ENCODE data around the gene PERM1.
"Not testable (repeated sequence)": the region's sequence is repeated elsewhere in the genome, so short reads cannot be mapped to it uniquely, and the experiment has no call there.

The PERM1 gene

GRCh38 chr1:998995-999724 lies 17.3 kb upstream of the PERM1 start:
- ATAC-seq (replicated peaks) = peak; percentile 26
- Mint-ChIP-seq H3K9me3 (no peaks in the 10 kb centered on the region), H3K27me3 (peaks cover 38 to 68% of the 10 kb centered on the region in 2 donors), H3K27ac (no peak overlapping the region), H3K4me1 (ENCODE audit: low read depth in 2 of 2) (peaks cover 9 to 10% of the 10 kb centered on the region in 2 donors), H3K36me3 (ENCODE audit: insufficient read depth) (peaks cover 30% of the 10 kb centered on the region), H3K4me3 (peak overlapping the region; percentile 27 to 31)
- peak in 1 of 3 experiments; percentile 40 for DNase-seq

GRCh38 chr1:998745-998994 lies 16.8 kb upstream of the PERM1 start:
- H3K27me3 Mint-ChIP-seq = peaks cover 37 to 66% of the 10 kb centered on the region in 2 donors
- H3K36me3 Mint-ChIP-seq (ENCODE audit: insufficient read depth) = peaks cover 30% of the 10 kb centered on the region
- H3K4me1 Mint-ChIP-seq (ENCODE audit: low read depth in 2 of 2) = peaks cover 9 to 10% of the 10 kb centered on the region in 2 donors
- H3K27ac Mint-ChIP-seq = no peak overlapping the region
- DNase-seq (no peak), ATAC-seq (replicated peaks) (no peak)
- peak overlapping the region; percentile 22 to 36 for H3K4me3 Mint-ChIP-seq
- H3K9me3 Mint-ChIP-seq = no peaks in the 10 kb centered on the region

- Mint-ChIP-seq H3K27me3 (peaks cover 33 to 66% of the 10 kb centered on the region in 2 donors), H3K4me3 (peak overlapping the region; percentile 22 to 36), H3K27ac (no peak overlapping the region), H3K4me1 (ENCODE audit: low read depth in 2 of 2) (peaks cover 9 to 10% of the 10 kb centered on the region in 2 donors), H3K36me3 (ENCODE audit: insufficient read depth) (peaks cover 30% of the 10 kb centered on the region), H3K9me3 (no peaks in the 10 kb centered on the region)
- DNase-seq (no peak), ATAC-seq (replicated peaks) (no peak)
Measured at GRCh38 chr1:997993-998744, 16.3 kb upstream of the PERM1 start.

GRCh38 chr1:997713-997992 lies 15.8 kb upstream of the PERM1 start:
- H3K27me3 Mint-ChIP-seq = peaks cover 33 to 66% of the 10 kb centered on the region in 2 donors

GRCh38 chr1:996851-997712 lies 15.2 kb upstream of the PERM1 start:
- no peak for ATAC-seq (replicated peaks)
- no peak overlapping the region for H3K27ac Mint-ChIP-seq

More at GRCh38 chr1:997713-997992, 15.8 kb upstream of the PERM1 start:
- ATAC-seq (replicated peaks) (no peak), DNase-seq (no peak)
- Mint-ChIP-seq H3K4me1 (ENCODE audit: low read depth in 2 of 2) (peaks cover 9 to 10% of the 10 kb centered on the region in 2 donors), H3K9me3 (no peaks in the 10 kb centered on the region), H3K27ac (no peak overlapping the region), H3K36me3 (ENCODE audit: insufficient read depth) (peaks cover 30% of the 10 kb centered on the region), H3K4me3 (peak overlapping the region; percentile 8 to 53)

GRCh38 chr1:995665-996633 lies 14.1 kb upstream of the PERM1 start:
- Mint-ChIP-seq H3K27ac (no peak overlapping the region), H3K27me3 (peaks cover 49 to 71% of the 10 kb centered on the region in 2 donors)
- no peak for DNase-seq

More at GRCh38 chr1:996851-997712, 15.2 kb upstream of the PERM1 start:
- H3K4me3 Mint-ChIP-seq = peak overlapping the region; percentile 8 to 53
- DNase-seq = no peak
- H3K36me3 Mint-ChIP-seq (ENCODE audit: insufficient read depth) = peaks cover 30% of the 10 kb centered on the region
- H3K9me3 Mint-ChIP-seq = no peaks in the 10 kb centered on the region
- H3K27me3 Mint-ChIP-seq = peaks cover 39 to 66% of the 10 kb centered on the region in 2 donors
- peaks cover 9 to 10% of the 10 kb centered on the region in 2 donors for H3K4me1 Mint-ChIP-seq (ENCODE audit: low read depth in 2 of 2)

GRCh38 chr1:994546-994945 lies 12.7 kb upstream of the PERM1 start:
- not testable (repeated sequence) for DNase-seq; H3K4me3 Mint-ChIP-seq; H3K9me3 Mint-ChIP-seq; ATAC-seq (replicated peaks); H3K4me1 Mint-ChIP-seq (ENCODE audit: low read depth in 2 of 2); H3K27ac Mint-ChIP-seq
- Mint-ChIP-seq H3K36me3 (ENCODE audit: insufficient read depth) (peaks cover 20% of the 10 kb centered on the region), H3K27me3 (peaks cover 54 to 74% of the 10 kb centered on the region in 2 donors)

More at GRCh38 chr1:995665-996633, 14.1 kb upstream of the PERM1 start:
- ATAC-seq (replicated peaks) = peak; percentile 23
- peaks cover 7 to 11% of the 10 kb centered on the region in 2 donors for H3K4me1 Mint-ChIP-seq (ENCODE audit: low read depth in 2 of 2)
- peak overlapping the region; percentile 45 to 49 for H3K4me3 Mint-ChIP-seq
- peaks cover 0 to 2% of the 10 kb centered on the region in 2 donors for H3K9me3 Mint-ChIP-seq
- peaks cover 27% of the 10 kb centered on the region for H3K36me3 Mint-ChIP-seq (ENCODE audit: insufficient read depth)

GRCh38 chr1:993379-993995 lies 11.6 kb upstream of the PERM1 start:
- Mint-ChIP-seq H3K9me3 (peaks cover 0 to 2% of the 10 kb centered on the region in 2 donors), H3K4me3 (no peak overlapping the region), H3K36me3 (ENCODE audit: insufficient read depth) (peaks cover 19% of the 10 kb centered on the region), H3K27me3 (peaks cover 64 to 85% of the 10 kb centered on the region in 2 donors), H3K27ac (no peak overlapping the region), H3K4me1 (ENCODE audit: low read depth in 2 of 2) (peaks cover 4 to 8% of the 10 kb centered on the region in 2 donors)
- ATAC-seq (replicated peaks) = no peak
- DNase-seq = no peak

GRCh38 chr1:992362-992761 lies 10.5 kb upstream of the PERM1 start:
- Mint-ChIP-seq H3K4me1 (ENCODE audit: low read depth in 2 of 2) (peaks cover 4 to 8% of the 10 kb centered on the region in 2 donors), H3K4me3 (no peak overlapping the region), H3K27me3 (peaks cover 71 to 84% of the 10 kb centered on the region in 2 donors), H3K27ac (no peak overlapping the region), H3K9me3 (peaks cover 0 to 2% of the 10 kb centered on the region in 2 donors), H3K36me3 (ENCODE audit: insufficient read depth) (peaks cover 12% of the 10 kb centered on the region)
- ATAC-seq (replicated peaks) (no peak), DNase-seq (no peak)

GRCh38 chr1:991895-992294 lies 10.0 kb upstream of the PERM1 start:
- Mint-ChIP-seq H3K36me3 (ENCODE audit: insufficient read depth) (peaks cover 8% of the 10 kb centered on the region), H3K27me3 (peaks cover 67 to 79% of the 10 kb centered on the region in 2 donors), H3K4me3 (no peak overlapping the region), H3K9me3 (peaks cover 0 to 2% of the 10 kb centered on the region in 2 donors), H3K4me1 (ENCODE audit: low read depth in 2 of 2) (peaks cover 4 to 6% of the 10 kb centered on the region in 2 donors), H3K27ac (no peak overlapping the region)
- DNase-seq = no peak
- ATAC-seq (replicated peaks) = no peak

GRCh38 chr1:991275-991674 lies 9.4 kb upstream of the PERM1 start:
- H3K4me3 Mint-ChIP-seq; DNase-seq; H3K36me3 Mint-ChIP-seq (ENCODE audit: insufficient read depth); ATAC-seq (replicated peaks); H3K4me1 Mint-ChIP-seq (ENCODE audit: low read depth in 2 of 2); H3K27ac Mint-ChIP-seq; H3K9me3 Mint-ChIP-seq: not testable (repeated sequence)
- H3K27me3 Mint-ChIP-seq = peaks cover 67 to 78% of the 10 kb centered on the region in 2 donors

GRCh38 chr1:988061-988460 lies 6.2 kb upstream of the PERM1 start:
- not testable (repeated sequence) for DNase-seq; H3K9me3 Mint-ChIP-seq; H3K4me3 Mint-ChIP-seq; H3K27ac Mint-ChIP-seq; H3K4me1 Mint-ChIP-seq (ENCODE audit: low read depth in 2 of 2); H3K36me3 Mint-ChIP-seq (ENCODE audit: insufficient read depth); ATAC-seq (replicated peaks)
- H3K27me3 Mint-ChIP-seq = peaks cover 61 to 74% of the 10 kb centered on the region in 2 donors

Measured in effector memory CD8-positive, alpha-beta T cell (primary cell).